ENCODE results near the gene TFPT.

DNA sequence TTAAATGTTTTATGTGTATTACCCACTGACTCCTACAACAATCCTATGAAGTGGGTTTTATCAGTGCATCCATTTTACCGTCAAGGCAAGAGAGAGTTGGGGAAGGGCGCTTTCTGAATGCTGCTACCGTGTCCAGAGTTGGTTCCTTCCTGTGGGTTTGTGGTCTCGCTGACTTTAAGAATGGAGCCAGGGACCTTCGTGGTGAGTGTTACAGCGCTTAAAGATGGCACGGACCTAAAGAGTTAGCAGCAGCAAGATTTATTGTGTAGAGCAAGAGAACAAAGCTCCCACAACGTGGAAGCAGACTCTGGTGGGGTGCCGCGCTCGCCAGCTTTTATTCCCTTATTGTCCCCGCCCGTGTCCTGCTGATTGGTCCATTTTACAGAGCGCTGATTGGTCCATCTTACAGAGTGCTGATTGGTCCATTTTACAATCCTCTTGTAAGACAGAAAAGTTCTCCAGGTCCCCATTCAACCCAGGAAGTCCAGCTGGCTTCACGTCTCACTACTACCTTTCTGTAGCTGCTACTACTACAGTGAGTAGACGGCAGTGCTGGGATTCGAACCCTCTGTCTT is 20.9 kb downstream of the TFPT start:
- TF ChIP-seq, protein P1, sequence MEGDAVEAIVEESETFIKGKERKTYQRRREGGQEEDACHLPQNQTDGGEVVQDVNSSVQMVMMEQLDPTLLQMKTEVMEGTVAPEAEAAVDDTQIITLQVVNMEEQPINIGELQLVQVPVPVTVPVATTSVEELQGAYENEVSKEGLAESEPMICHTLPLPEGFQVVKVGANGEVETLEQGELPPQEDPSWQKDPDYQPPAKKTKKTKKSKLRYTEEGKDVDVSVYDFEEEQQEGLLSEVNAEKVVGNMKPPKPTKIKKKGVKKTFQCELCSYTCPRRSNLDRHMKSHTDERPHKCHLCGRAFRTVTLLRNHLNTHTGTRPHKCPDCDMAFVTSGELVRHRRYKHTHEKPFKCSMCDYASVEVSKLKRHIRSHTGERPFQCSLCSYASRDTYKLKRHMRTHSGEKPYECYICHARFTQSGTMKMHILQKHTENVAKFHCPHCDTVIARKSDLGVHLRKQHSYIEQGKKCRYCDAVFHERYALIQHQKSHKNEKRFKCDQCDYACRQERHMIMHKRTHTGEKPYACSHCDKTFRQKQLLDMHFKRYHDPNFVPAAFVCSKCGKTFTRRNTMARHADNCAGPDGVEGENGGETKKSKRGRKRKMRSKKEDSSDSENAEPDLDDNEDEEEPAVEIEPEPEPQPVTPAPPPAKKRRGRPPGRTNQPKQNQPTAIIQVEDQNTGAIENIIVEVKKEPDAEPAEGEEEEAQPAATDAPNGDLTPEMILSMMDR (conservative IDR thresholded peaks at IDR 0.05 in 1 of 2, IDR thresholded peaks at IDR 0.05 in 1 of 2; ENCODE audit: low read depth in 1 of 2, low read length in 2 of 2): no peak
- no peak for TF ChIP-seq EZH2 (IDR thresholded peaks at IDR 0.05; ENCODE audit: low read length, missing control alignments)
